ENCODE measurements around the gene ELAPOR1. TPM values are rescaled to one million over a fixed set of nuclear protein-coding genes. Genes with fewer than 3 reads are reported as not detected.

The ELAPOR1 gene
- total and polyA plus RNA-seq, 9 of the 15 experiments (the other 6 are each of a cell fraction or from before 2014, with no cell fraction given), result 0.07 to 1.2 (median 0.18) TPM

DNA sequence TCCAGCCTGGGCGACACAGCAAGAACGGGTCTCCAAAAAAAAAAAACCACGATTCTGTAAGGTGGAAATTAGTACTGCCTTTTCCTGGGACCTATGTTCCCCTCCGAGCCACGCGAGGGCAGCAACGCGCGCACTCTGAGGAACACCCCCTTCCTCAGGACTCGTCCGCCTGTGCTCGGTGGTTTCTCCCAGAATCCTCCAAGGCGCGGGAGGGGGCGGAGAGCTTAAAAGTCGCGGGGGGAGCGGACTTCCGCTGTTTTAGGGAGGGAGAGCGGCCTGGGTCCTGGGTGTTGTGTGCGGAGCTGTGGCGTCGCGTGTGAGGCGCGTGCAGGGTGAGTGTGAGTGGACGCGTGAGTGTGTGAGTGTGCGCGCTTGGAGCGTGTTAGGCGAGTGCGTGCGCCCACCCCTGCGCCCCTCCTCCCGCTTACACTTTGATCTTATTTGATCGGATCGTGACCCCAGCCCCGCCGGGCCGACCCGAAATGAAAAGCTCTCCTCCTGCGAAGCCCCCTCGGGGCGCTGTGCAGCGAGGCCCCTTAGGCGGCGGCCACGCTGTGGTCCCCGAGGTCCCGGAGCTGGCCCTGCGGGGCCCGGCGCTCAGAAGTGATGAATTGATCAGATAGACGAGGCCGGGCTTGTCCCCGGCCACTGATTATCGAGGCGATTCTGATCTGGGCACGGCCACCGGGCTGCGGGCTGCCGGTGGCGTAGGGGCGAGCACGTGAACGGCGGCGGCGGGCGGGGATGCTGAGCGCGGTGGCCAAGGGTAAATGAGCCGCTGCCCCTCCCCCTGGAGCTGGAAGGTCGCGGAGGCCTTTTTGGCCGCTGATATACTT, 13.8 kb upstream of the ELAPOR1 start (continued):
- TF ChIP-seq, protein P1, sequence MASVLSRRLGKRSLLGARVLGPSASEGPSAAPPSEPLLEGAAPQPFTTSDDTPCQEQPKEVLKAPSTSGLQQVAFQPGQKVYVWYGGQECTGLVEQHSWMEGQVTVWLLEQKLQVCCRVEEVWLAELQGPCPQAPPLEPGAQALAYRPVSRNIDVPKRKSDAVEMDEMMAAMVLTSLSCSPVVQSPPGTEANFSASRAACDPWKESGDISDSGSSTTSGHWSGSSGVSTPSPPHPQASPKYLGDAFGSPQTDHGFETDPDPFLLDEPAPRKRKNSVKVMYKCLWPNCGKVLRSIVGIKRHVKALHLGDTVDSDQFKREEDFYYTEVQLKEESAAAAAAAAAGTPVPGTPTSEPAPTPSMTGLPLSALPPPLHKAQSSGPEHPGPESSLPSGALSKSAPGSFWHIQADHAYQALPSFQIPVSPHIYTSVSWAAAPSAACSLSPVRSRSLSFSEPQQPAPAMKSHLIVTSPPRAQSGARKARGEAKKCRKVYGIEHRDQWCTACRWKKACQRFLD (CRISPR knock-in tag; IDR thresholded peaks at IDR 0.05), result peak; percentile 77
- TF ChIP-seq, protein P2, sequence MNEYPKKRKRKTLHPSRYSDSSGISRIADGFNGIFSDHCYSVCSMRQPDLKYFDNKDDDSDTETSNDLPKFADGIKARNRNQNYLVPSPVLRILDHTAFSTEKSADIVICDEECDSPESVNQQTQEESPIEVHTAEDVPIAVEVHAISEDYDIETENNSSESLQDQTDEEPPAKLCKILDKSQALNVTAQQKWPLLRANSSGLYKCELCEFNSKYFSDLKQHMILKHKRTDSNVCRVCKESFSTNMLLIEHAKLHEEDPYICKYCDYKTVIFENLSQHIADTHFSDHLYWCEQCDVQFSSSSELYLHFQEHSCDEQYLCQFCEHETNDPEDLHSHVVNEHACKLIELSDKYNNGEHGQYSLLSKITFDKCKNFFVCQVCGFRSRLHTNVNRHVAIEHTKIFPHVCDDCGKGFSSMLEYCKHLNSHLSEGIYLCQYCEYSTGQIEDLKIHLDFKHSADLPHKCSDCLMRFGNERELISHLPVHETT (CRISPR knock-in tag; conservative IDR thresholded peaks at IDR 0.05 in 1 of 2, IDR thresholded peaks at IDR 0.05 in 1 of 2), result peak in 1 of 2 experiments; percentile 93; a peak in 2 of 4 replicates
- TF ChIP-seq TFAM (CRISPR knock-in tag; conservative IDR thresholded peaks at IDR 0.05) (no peak), NCOA2 (IDR thresholded peaks at IDR 0.05; ENCODE audit: partially characterized antibody in 2 of 2) (no peak), ETV1 (tag; conservative IDR thresholded peaks at IDR 0.05; ENCODE audit: low read depth) (peak; percentile 99), TAF1 (IDR thresholded peaks at IDR 0.05; ENCODE audit: control insufficient read depth, extremely low read depth, insufficient read depth, low read length, severe bottlenecking) (peak; percentile 99), MTF1 (CRISPR knock-in tag; IDR thresholded peaks at IDR 0.05; ENCODE audit: borderline replicate concordance) (no peak; the same call in 1 of the 2 replicates), ETS2 (tag; IDR thresholded peaks at IDR 0.05; ENCODE audit: borderline replicate concordance, poor library complexity, severe bottlenecking) (no peak), SMARCB1 (IDR thresholded peaks at IDR 0.05; ENCODE audit: insufficient read length, low read depth) (no peak)
- TF ChIP-seq, protein P3, sequence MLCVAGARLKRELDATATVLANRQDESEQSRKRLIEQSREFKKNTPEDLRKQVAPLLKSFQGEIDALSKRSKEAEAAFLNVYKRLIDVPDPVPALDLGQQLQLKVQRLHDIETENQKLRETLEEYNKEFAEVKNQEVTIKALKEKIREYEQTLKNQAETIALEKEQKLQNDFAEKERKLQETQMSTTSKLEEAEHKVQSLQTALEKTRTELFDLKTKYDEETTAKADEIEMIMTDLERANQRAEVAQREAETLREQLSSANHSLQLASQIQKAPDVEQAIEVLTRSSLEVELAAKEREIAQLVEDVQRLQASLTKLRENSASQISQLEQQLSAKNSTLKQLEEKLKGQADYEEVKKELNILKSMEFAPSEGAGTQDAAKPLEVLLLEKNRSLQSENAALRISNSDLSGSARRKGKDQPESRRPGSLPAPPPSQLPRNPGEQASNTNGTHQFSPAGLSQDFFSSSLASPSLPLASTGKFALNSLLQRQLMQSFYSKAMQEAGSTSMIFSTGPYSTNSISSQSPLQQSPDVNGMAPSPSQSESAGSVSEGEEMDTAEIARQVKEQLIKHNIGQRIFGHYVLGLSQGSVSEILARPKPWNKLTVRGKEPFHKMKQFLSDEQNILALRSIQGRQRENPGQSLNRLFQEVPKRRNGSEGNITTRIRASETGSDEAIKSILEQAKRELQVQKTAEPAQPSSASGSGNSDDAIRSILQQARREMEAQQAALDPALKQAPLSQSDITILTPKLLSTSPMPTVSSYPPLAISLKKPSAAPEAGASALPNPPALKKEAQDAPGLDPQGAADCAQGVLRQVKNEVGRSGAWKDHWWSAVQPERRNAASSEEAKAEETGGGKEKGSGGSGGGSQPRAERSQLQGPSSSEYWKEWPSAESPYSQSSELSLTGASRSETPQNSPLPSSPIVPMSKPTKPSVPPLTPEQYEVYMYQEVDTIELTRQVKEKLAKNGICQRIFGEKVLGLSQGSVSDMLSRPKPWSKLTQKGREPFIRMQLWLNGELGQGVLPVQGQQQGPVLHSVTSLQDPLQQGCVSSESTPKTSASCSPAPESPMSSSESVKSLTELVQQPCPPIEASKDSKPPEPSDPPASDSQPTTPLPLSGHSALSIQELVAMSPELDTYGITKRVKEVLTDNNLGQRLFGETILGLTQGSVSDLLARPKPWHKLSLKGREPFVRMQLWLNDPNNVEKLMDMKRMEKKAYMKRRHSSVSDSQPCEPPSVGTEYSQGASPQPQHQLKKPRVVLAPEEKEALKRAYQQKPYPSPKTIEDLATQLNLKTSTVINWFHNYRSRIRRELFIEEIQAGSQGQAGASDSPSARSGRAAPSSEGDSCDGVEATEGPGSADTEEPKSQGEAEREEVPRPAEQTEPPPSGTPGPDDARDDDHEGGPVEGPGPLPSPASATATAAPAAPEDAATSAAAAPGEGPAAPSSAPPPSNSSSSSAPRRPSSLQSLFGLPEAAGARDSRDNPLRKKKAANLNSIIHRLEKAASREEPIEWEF (CRISPR knock-in tag; IDR thresholded peaks at IDR 0.05), result peak; percentile 77; the same call in 1 of the 2 replicates

All from K562 (cell line).